CD4-positive, alpha-beta T cell treated with Interleukin-2 at 100 ng/mL for 4 hours (primary cell): ENCODE data around the gene KIF5A.
"Not testable (repeated sequence)": the region's sequence is repeated elsewhere in the genome, so short reads cannot be mapped to it uniquely, and the experiment has no call there.

Source experiments
- DNase-seq: peaks from one replicate; pipeline ENCODE4 v3.0.0-alpha.2; 2020; ENCODE audit warnings: low spot score

The KIF5A gene

DNA sequence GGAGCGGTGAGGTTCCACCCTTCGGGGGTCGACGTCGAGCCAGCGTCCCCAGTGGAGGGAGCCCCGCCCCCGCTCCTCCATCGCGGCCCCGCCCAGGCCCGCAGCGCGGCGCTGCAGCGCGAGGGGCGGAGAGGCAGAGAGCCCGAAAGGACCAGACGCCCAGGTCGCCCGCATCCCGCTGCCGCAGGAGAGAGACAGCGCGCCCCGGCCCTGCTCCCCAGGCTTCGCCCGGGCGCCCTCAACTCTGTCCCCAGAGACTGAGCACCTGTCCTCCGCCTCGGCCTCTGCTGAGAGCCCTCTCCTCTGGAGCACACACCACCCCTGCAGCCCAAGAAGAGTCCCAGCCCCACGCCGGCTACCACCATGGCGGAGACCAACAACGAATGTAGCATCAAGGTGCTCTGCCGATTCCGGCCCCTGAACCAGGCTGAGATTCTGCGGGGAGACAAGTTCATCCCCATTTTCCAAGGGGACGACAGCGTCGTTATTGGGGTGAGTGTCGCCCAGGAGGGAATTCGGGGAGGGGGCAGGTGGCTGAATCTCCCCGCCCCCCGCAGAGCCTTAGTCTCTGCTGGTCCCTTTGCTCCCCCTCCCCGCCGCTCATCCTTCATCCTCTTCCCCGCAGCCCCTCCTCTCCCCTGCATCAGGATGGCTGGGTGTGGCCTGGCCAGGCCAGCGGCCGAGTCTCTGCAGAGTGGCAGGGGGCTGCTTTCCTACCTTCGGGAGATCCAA, at the start of gene KIF5A:
KIF5A (plus strand) TSS at position 136 of the 732 bp plus-strand sequence; CDS start at position 364, 228 bp downstream.
- DNase-seq, result peak; percentile 49

DNA sequence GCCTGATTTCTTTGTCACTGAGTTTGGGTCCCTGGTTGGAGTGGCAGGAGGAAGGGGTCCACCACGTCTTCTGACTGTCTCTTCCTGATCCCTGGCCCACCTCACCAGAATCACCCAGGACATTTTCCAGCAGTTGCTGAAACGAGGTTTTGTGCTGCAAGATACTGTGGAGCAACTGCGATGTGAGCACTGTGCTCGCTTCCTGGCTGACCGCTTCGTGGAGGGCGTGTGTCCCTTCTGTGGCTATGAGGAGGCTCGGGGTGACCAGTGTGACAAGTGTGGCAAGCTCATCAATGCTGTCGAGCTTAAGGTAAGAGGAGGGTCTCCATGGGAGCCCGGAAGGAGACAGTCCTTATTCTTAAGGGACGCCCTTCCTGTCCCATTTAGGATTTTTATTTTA, 49.6 kb upstream of the KIF5A start:
- no peak for DNase-seq

DNA sequence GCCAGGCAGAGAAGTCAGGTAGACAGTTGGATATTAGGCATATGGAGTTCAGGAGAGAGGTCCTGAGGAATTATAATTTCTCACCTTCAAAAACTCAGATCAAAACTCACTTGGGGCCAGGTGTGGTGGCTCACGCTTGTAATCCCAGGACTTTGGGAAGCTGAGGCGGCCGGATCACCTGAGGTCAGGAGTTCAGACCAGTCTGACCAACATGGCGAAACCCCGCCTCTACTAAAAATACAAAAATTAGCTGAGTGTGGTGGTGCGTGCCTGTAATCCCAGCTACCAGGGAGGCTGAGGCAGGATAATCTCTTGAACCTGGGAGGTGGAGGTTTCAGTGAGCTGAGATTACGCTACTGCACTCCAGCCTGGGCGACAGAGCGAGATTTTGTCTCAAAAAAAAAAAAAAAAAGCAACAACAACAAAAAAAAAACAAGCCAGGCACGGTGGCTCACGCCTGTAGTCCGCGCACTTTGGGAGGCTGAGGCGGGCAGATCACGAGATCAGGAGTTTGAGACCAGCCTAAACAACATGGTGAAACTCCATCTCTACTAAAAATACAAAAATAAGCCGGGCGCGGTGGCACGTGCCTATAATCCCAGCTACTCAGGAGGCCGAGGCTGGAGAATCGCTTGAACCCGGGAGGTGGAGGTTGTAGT, 47.4 kb upstream of the KIF5A start:
- DNase-seq, result not testable (repeated sequence)

DNA sequence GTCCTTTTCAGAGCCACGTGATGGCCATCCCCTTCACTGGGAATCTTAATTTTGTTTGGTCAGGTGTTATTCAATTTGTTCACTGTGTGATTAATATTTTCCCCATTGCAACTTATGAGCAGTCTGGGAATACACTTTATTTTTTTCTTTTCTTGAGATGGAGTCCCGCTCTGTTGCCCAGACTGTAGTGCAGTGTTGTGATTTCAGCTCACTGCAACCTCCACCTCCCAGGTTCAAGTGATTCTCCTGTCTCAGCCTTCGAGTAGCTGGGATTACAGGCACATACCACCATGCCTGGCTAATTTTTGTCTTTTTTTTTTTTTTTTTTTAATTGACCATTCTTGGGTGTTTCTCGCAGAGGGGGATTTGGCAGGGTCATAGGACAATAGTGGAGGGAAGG, 43.3 kb upstream of the KIF5A start:
- DNase-seq, result not testable (repeated sequence)

DNA sequence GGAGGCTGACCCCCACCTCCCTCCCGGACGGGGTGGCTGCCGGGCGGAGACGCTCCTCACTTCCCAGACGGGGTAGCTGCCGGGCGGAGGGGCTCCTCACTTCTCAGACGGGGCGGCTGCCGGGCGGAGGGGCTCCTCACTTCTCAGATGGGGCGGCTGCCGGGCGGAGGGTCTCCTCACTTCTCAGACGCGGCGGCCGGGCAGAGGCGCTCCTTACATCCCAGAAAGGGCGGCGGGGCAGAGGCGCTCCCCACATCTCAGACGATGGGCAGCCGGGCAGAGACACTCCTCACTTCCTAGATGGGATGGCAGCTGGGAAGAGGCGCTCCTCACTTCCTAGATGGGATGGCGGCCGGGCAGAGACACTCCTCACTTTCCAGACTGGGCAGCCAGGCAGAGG, 42.0 kb upstream of the KIF5A start:
- DNase-seq, result not testable (repeated sequence)

DNA sequence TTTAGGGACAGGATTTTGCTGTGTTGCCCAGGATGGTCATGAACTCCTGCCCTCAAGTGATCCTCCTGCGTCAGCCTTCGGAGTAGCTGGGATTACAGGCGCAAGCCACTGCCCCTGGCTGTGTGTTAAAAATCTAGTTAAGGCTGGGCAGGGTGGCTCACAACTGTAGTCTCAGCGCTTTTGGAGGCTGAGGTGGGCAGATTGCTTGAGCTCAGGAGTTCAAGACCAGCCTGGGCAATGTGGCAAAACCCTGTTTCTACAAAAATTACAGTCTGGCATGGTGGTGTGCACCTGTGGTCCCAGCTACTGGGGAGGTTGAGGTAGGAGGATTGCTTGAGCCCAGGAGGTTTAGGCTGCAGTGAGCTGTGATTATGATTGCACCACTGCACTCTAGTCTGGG, 38.7 kb upstream of the KIF5A start:
- no peak for DNase-seq

DNA sequence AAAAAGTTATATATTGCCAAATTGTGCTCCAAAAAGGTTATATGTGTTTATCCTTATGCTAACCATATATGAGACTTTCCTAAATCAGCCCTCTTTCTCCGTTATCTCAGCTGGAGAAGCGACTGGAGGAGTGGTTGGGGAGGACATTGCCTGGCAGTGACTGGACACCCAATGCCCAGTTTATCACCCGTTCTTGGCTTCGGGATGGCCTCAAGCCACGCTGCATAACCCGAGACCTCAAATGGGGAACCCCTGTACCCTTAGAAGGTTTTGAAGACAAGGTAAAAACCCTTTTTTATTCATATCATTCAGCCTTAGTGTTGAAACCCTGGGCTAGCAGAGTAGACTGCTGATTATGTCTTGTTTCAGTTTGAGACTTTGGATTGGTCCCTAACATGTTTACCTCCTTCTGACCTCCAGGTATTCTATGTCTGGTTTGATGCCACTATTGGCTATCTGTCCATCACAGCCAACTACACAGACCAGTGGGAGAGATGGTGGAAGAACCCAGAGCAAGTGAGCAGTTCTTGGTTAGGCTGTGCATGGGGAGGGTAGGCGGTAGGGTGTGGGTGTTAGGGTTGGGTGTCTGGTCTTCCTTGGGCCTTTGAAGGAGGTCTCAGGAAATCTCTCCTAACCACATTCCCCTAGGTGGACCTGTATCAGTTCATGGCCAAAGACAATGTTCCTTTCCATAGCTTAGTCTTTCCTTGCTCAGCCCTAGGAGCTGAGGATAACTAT, 38.1 kb upstream of the KIF5A start:
- DNase-seq, result no peak

DNA sequence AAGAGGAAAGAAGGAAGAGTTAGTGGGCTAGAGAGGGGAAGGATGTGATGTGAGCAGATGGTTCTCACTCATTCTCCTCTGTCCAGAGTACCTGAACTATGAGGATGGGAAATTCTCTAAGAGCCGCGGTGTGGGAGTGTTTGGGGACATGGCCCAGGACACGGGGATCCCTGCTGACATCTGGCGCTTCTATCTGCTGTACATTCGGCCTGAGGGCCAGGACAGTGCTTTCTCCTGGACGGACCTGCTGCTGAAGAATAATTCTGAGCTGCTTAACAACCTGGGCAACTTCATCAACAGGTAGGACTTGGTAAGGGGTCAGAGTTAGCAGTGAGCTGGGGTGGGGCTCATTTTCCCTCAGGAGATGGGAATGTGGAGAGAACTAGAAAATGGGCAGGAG, 37.2 kb upstream of the KIF5A start:
- no peak for DNase-seq

DNA sequence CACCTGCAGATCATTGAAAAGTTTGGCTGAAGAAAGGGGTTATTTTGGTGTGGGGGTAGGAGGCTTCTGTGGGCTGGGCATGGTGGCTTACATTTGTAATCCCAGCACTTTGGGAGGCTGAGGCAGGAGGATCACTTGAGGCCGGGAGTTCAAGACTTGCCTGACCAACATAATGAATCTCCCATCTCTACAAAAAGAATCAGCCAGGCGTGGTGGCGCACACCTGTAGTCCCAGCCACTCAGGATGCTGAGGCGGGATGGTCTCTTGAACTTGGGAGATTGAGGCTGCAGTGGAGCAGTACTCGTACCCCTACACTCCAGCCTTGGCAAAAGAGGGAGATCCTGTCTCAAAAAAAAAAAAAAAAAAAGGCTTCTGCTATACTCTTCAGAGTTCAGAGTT, 36.6 kb upstream of the KIF5A start:
- no peak for DNase-seq

DNA sequence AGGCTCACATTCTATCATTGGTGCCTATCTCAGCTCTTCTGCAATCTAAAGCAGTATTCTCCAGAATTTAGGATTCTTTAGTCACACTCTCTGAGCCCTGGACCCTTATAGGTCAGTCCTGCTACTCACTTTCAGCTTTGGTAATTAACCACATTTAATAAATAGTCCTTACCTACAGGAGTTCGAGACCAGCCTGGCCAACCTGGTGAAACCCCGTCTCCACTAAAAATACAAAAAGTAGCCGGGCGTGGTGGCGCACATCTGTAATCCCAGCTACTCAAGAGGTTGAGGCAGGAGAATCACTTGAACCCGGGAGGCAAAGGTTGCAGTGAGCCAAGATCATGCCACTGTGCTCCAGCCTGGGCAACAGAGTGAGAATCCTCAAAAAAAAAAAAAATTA, 36.2 kb upstream of the KIF5A start:
- DNase-seq, result not testable (repeated sequence)

DNA sequence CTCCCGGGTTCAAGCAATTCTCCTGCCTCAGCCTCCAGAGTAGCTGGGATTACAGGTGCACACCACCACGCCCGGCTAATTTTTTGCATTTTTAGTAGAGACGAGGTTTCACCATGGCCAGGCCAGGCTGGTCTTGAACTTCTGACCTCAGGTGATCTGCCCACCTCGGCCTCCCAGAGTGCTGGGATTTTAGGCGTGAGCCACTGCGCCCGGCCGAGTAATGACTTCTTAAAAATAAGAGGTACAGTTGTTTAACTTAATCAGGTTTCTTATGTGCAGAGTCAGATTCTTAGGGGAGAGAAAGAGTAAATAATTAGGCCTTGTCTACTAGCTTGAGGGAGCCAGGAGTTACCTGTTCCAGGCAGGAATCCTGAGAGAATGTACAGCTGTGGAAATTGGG, 35.6 kb upstream of the KIF5A start:
- not testable (repeated sequence) for DNase-seq

DNA sequence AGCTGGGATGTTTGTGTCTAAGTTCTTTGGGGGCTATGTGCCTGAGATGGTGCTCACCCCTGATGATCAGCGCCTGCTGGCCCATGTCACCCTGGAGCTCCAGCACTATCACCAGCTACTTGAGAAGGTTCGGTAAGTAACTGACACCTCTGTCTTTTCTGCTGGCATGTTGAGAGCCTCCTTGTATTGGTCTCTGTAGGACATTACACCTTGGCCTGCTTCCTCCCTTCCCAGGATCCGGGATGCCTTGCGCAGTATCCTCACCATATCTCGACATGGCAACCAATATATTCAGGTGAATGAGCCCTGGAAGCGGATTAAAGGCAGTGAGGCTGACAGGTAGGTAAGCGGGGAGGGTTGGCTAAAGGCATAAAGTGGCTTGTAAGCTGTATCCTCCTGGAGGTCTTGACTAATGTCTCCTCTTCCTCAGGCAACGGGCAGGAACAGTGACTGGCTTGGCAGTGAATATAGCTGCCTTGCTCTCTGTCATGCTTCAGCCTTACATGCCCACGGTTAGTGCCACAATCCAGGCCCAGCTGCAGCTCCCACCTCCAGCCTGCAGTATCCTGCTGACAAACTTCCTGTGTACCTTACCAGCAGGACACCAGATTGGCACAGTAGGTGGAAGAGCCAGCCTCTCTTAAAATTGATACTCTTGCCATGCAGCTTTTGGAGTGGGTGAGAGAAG, 35.0 kb upstream of the KIF5A start:
- DNase-seq, result no peak

DNA sequence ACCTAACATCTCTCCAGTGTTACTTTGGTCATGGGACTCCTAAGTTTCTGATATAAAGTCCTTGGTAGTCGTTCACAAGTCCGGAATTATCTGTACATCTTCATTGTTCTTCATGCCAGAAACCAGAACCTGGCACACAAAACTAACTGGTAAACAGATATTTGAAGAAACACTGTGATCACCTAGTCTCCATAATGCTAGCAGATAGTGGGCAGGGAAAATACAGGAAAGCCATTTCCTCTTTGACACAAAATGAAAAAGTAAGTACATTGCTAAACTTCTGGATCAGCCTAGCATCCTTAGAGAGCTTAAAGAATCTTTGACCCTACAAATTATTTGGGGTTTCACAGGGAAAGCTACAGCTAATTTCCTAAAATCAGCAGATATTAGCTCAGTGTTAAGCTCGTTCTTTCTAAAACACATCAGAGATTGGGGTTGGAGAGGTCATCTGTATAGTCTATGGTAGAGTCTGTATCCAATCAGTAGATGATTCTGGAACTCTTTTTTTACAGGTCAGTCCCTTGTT, 34.4 kb upstream of the KIF5A start:
- no peak for DNase-seq

DNA sequence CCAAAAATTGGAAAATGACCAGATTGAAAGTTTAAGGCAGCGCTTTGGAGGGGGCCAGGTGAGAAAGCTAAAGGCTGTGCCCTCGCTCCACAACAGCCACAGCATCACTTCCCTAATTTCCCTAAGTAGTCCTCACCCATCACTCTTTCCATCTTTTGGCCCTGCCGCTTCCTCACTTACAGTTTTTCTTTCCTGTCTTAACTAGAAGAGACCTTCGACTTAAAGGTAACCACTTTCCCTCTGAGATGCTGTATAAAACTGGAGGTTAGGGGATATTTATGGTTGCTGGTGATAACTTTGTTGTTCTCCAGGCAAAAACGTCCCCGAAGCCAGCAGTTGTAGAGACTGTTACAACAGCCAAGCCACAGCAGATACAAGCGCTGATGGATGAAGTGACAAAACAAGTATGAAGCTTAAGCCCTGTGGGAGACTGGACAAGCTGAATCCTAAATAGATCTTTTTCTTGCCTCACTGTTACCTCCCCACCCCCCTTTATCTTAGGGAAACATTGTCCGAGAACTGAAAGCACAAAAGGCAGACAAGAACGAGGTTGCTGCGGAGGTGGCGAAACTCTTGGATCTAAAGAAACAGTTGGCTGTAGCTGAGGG, 33.8 kb upstream of the KIF5A start:
- DNase-seq, result no peak

DNA sequence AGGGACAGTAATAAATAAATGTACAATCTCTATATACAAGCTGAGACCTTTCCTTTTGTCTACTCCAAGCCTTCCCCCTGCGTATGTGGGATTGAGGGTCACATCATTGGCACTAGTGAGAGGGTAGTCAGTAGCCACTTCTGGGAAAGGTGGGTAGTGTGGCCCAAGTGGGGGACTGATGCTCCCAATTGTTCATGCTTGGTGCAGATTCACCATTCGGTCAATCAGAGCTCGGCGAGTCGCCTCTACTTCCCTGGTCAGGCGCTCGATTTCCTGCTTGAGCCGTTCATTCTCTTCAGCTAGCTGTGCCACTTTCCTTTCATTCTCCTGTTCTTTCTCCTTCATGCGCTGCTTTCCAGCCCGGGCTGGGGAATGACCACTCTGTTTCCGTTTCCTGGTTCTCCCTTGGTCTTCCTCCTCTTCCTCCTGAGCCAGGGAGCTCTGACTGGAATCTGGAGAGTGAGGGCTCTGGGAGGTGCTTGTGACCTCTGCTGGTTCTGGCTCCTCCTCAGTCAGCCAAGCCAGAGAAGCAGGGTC, 33.2 kb upstream of the KIF5A start:
- DNase-seq, result no peak

DNA sequence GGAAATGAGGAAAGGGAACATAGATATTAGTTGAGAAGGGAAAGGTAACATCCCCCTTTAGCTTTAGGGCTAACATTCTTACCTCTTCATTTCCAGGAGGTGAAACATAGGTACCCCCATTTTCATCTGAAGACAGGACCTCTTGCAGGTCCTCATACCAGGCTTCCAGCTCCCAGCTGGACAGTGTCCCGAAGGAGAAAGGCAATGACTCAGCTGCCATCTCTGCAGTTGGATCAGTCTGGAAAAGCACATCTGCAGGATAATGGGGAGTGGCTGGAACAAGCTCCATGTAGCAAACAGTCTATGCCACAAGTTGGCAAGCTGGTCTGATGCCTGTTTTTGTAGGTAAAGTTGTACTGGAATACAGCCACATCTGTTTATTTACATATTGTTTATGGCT, 32.7 kb upstream of the KIF5A start:
- DNase-seq, result no peak

DNA sequence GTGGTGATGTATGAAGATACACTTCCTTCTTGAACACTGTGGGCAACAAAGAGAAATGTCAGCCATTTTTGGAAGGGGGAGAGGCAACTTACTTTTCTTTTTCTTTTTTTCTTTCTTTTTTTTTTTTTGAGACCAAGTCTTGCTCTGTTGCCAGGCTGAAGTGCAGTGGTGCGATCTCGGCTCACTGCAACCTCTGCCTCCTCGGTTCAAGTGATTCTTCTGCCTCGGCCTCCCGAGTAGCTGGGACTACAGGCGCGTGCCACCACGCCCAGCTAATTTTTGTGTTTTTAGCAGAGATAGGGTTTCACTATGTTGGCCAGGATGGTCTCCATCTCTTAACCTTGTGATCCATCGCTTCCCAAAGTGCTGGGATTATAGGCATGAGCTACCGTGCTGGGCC, 32.1 kb upstream of the KIF5A start:
- not testable (repeated sequence) for DNase-seq

DNA sequence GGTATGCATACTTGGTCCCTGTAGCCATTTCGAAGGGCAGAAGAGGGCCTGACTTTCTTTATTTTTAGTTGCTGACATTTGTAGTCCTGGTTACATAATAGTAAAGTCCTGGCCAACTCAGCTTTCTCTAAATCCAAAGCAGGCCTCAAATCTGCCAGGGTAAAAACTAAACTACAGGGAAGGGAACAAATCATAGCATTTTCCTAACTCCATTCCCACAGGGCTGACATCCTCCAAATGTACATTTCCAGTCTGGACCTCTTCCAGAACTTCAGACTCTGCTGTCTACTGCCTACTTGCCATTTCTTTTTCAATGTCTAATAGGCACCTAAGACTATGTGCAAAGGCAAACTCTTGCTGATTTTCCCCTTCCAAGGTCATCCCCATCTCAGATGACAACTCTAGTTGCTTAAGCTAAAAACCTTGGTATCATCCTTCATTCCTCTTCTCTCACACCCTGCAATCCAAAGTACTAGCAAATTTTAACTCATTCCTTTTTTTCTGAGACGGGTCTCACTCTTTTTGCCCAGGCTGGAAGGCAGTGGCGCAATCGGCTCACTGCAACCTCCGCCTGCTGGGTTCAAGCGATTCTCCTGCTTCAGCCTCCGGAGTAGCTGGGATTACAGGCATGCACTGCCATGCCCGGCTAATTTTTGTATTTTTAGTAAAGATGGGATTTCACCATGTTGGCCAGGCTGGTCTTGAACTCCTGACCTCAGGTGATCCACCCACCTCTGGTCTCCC, 31.5 kb upstream of the KIF5A start:
- no peak for DNase-seq

DNA sequence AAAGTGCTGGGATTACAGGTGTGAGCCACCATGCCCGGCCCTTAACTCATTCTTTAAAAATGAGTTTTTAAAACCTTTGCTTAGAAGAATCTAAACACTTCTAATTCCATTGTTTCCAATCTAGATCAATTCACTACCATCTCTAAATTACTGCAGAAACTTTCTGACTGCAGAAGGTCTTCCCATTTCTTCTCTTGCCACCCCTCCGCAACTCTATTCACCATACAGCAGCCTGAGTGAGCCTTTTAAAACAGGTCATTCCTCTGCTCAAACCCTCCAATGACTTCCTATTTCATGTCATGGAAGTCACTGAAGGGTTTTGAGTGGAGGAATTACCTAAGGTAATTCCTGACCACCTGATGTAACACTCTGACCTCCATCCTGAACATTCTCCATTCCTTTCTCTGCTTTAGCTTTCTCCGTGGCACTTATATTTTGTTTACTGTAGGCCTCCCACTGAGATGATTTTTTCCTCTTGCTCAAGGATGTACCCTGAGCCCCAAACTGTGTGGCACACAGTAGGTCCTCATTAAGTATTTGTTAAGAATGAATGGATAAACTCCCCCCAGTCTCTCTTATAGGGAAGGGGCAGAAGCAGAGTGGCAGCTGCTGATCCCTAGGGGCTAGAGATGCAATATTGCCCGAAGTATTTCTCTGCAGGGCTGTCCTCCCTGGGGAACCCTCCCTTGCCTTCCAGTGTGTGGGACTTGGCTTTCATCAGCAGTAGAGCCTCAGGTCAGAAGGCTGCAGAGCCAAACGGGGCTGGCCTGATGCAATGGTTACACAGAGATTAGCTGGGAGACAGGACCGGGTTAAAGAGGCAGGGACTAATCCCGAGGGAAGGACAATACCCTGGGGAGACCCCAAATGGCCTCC, 30.7 kb upstream of the KIF5A start:
- no peak for DNase-seq

DNA sequence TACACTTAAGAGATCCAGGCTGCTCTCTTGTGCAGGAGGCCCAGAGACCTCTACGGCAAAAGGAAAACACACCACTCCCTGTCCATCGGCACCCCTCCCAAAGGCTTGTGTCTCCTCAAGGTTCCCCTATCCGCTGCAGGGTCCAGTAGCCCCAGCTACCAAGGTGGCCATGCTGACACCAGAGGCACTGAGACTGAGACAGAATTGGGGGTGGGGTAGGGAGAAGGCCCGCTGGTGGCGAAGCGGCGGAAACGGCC, 30.1 kb upstream of the KIF5A start:
- peak; percentile 13 for DNase-seq
